K562 (cell line): ENCODE results near the gene LY6G5B. TPM values are rescaled to one million over a fixed set of nuclear protein-coding genes. Genes with fewer than 3 reads are reported as not detected.

ENCODE experiments used
- CBX1 ChIP-seq: sonication (generic); IDR thresholded peaks from 2 replicates; pipeline ENCODE4 v1.6.1; 2016; ENCODE audit warnings: antibody characterized with exemption, low read depth, mild to moderate bottlenecking
- DNMT1 ChIP-seq: fragments of 450-650 bp; IDR thresholded peaks from 2 replicates; pipeline ENCODE4 v1.6.1; 2016; ENCODE audit warnings: antibody characterized with exemption, mild to moderate bottlenecking
- JUNB ChIP-seq: fragments of 450-650 bp; formaldehyde crosslinking; conservative IDR thresholded peaks from 2 replicates; pipeline ENCODE4 v1.4.0; 2020; ENCODE audit warnings: mild to moderate bottlenecking
- KLF1 ChIP-seq: fragments of 450-650 bp; IDR thresholded peaks from 2 replicates; pipeline ENCODE4 v1.6.1; 2016; ENCODE audit warnings: missing genetic modification characterization, missing compliant biosample characterization
- KLF16 ChIP-seq: IDR thresholded peaks from 2 replicates; pipeline ENCODE4 v1.6.1; 2016; ENCODE audit warnings: antibody characterized with exemption
- LARP7 ChIP-seq: fragments of 450-650 bp; IDR thresholded peaks from 2 replicates; pipeline ENCODE4 v1.6.1; 2016
- MEF2A ChIP-seq: IDR thresholded peaks from 2 replicates; pipeline ENCODE4 v1.6.1; 2011; ENCODE audit warnings: low read depth, mild to moderate bottlenecking, low read length, moderate library complexity; ENCODE audit not compliant: control insufficient read depth
- NFIX ChIP-seq: fragments of 250-450 bp; sonication (Bioruptor Pico); IDR thresholded peaks from 2 replicates; pipeline ENCODE4 v1.4.0; 2020; ENCODE audit warnings: low read depth, mild to moderate bottlenecking, moderate library complexity
- RBM15 ChIP-seq: fragments of 200-400 bp; formaldehyde crosslinking; IDR thresholded peaks from 2 replicates; pipeline ENCODE4 v1.6.1; 2018; ENCODE audit warnings: mild to moderate bottlenecking, low read length, moderate library complexity; ENCODE audit not compliant: insufficient read depth
- SIN3B ChIP-seq: fragments of 450-650 bp; IDR thresholded peaks from 2 replicates; pipeline ENCODE4 v1.6.1; 2017; ENCODE audit warnings: low read depth, mild to moderate bottlenecking, moderate library complexity
- SMAD4 ChIP-seq: fragments of 250-450 bp; sonication (Bioruptor Pico); conservative IDR thresholded peaks from 2 replicates; pipeline ENCODE4 v1.8.0; 2021; ENCODE audit warnings: inconsistent platforms, mild to moderate bottlenecking, moderate library complexity
- TEAD2 ChIP-seq: fragments of 450-650 bp; IDR thresholded peaks from 2 replicates; pipeline ENCODE4 v1.6.1; 2016; ENCODE audit warnings: missing genetic modification characterization, control low read depth, missing compliant biosample characterization
- TEAD4 ChIP-seq, 2 experiments: sonication (generic) in 1 of 2; formaldehyde crosslinking in 1 of 2; IDR thresholded peaks; 2 replicates each; pipeline versions ENCODE4 v1.6.1 to v1.8.0; 2012 to 2022; ENCODE audit warnings: borderline replicate concordance in 1 of 2, inconsistent platforms in 1 of 2, low read length in 1 of 2, mild to moderate bottlenecking in 1 of 2, missing genetic modification reagents in 1 of 2
- ZFPM2 ChIP-seq: fragments of 250-450 bp; sonication (Bioruptor Pico); IDR thresholded peaks from 2 replicates; pipeline ENCODE4 v1.5.1; 2022; ENCODE audit warnings: mild to moderate bottlenecking
- ZNF165 ChIP-seq: fragments of 250-450 bp; sonication (Bioruptor Pico); IDR thresholded peaks from 2 replicates; pipeline ENCODE4 v1.4.0; 2020; ENCODE audit warnings: borderline replicate concordance
- ZNF384 ChIP-seq: IDR thresholded peaks from 2 replicates; pipeline ENCODE4 v1.6.1; 2012; ENCODE audit warnings: low read depth, low read length, improper control_type of control experiment
- polyA plus RNA-seq, 8 experiments: library from polyadenylated mRNA; depleted of rRNA in 4 of 8; stranded (reverse) in 5 of 8; unstranded in 3 of 8; fragments of >200 nt; fragmentation: Nextera tagmentation in 2 of 8; fragmentation: Illumina TruSeq in 1 of 8; extraction: Ambion mirVana in 2 of 8; extraction: Trizol in 1 of 8; gene quantifications; 2 replicates each; pipeline versions ENCODE4 v1.2.1 to v1.2.3, GENCODE V29; 2011 to 2014; ENCODE audit warnings: inconsistent platforms in 1 of 8, missing spikeins in 1 of 8
- total RNA-seq, 7 experiments: library from RNA; depleted of rRNA in 6 of 7; stranded (reverse); fragments of >200 nt in 6 of 7; fragmentation: Illumina TruSeq in 2 of 7; extraction: Trizol in 2 of 7; gene quantifications; 2 replicates each; pipeline versions ENCODE4 v1.2.1 to v1.2.3, GENCODE V29; 2011 to 2021; ENCODE audit warnings: low replicate concordance in 1 of 7
- TF ChIP-seq, protein P1 (sequence below): sonication (generic); formaldehyde crosslinking; IDR thresholded peaks from 2 replicates; pipeline ENCODE4 v1.8.0; 2022; ENCODE audit warnings: missing genetic modification reagents, mild to moderate bottlenecking, moderate library complexity, borderline replicate concordance
- TF ChIP-seq, protein P2 (sequence below): IDR thresholded peaks from 2 replicates; pipeline ENCODE4 v1.6.1; 2016; ENCODE audit warnings: missing genetic modification characterization, missing compliant biosample characterization
- TF ChIP-seq, protein P3 (sequence below): sonication (generic); formaldehyde crosslinking; IDR thresholded peaks from 2 replicates; pipeline ENCODE4 v1.8.1; 2023; ENCODE audit warnings: mild to moderate bottlenecking, missing genetic modification reagents
- TF ChIP-seq, protein P4 (sequence below): sonication (generic); formaldehyde crosslinking; IDR thresholded peaks from 2 replicates; pipeline ENCODE4 v1.8.0; 2023; ENCODE audit warnings: mild to moderate bottlenecking, missing genetic modification reagents

LY6G5B gene
- total and polyA plus RNA-seq, 9 of the 15 experiments (the other 6 are each of a cell fraction or from before 2014, with no cell fraction given) = 6.0 to 27.0 (median 7.5) TPM

DNA sequence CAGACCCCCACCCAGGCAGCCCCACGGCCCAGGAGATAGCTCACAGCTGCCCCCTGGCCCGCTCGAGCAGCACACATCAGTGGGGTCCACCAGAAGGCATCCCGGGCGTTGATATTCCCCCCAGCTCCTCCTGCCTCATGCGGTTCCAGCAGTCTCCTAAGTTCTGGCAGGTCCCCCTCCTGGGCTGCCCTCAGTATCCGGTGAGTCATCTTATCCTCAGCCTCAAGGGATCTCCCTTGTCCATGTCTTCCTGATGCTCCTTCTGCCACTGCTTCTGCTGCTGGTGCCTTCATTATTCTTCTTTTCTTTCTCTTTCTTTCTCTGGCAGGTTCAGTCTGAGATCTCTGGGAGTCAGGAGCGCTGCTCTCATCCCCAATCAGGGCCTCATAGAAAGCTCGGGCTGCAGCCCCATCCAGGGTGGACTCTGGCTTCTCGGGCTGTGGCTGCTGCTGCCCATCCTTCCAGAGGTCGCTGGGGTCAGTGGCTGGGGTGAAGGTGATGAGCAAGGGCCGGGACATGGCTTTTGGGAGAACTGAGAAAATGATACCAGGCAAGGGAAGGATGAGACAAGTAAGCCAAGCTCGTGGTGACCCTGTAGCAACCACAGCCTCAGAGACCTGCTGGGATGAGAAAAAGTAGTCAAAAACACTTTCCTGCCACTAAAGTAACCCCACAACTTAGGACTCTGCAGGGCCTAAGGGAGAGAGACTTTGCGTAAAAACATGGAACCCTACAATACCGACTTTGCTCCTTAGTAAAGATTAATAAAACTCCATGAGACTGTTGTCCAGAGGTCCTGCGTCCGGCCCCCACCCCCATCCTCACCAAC lies 5.6 kb upstream of the LY6G5B start (continued):
- TF ChIP-seq RBM15 = no peak
- peak; percentile 47; the same call in 1 of the 2 replicates for TF ChIP-seq TEAD4 (IDR thresholded peaks at IDR 0.05; ENCODE audit: low read length)
- TF ChIP-seq TEAD4 (CRISPR knock-in tag; IDR thresholded peaks at IDR 0.05; ENCODE audit: borderline replicate concordance) = no peak
- peak; percentile 55; the same call in 1 of the 2 replicates for TF ChIP-seq LARP7
- no peak for TF ChIP-seq CBX1
- TF ChIP-seq ZFPM2 (CRISPR knock-in tag) = 0 out of 2 replicates have a peak, but pooled peaks have one; percentile 11
- no peak for TF ChIP-seq SIN3B
- TF ChIP-seq SMAD4 (CRISPR knock-in tag) = no peak; the same call in none of the 2 replicates
- 0 out of 2 replicates have a peak, but pooled peaks have one; percentile 85 for TF ChIP-seq ZNF165 (CRISPR knock-in tag)
- TF ChIP-seq, protein P1, sequence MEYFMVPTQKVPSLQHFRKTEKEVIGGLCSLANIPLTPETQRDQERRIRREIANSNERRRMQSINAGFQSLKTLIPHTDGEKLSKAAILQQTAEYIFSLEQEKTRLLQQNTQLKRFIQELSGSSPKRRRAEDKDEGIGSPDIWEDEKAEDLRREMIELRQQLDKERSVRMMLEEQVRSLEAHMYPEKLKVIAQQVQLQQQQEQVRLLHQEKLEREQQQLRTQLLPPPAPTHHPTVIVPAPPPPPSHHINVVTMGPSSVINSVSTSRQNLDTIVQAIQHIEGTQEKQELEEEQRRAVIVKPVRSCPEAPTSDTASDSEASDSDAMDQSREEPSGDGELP (CRISPR knock-in tag) = peak; percentile 73; the same call in 1 of the 2 replicates
- TF ChIP-seq DNMT1 = 0 out of 2 replicates have a peak, but pooled peaks have one; percentile 25
- TF ChIP-seq, protein P2, sequence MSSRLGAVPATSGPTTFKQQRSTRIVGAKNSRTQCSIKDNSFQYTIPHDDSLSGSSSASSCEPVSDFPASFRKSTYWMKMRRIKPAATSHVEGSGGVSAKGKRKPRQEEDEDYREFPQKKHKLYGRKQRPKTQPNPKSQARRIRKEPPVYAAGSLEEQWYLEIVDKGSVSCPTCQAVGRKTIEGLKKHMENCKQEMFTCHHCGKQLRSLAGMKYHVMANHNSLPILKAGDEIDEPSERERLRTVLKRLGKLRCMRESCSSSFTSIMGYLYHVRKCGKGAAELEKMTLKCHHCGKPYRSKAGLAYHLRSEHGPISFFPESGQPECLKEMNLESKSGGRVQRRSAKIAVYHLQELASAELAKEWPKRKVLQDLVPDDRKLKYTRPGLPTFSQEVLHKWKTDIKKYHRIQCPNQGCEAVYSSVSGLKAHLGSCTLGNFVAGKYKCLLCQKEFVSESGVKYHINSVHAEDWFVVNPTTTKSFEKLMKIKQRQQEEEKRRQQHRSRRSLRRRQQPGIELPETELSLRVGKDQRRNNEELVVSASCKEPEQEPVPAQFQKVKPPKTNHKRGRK = no peak
- TF ChIP-seq NFIX (CRISPR knock-in tag) = no peak
- TF ChIP-seq ZNF384 = no peak; the same call in 1 of the 2 replicates
- TF ChIP-seq, protein P3, sequence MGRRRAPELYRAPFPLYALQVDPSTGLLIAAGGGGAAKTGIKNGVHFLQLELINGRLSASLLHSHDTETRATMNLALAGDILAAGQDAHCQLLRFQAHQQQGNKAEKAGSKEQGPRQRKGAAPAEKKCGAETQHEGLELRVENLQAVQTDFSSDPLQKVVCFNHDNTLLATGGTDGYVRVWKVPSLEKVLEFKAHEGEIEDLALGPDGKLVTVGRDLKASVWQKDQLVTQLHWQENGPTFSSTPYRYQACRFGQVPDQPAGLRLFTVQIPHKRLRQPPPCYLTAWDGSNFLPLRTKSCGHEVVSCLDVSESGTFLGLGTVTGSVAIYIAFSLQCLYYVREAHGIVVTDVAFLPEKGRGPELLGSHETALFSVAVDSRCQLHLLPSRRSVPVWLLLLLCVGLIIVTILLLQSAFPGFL (CRISPR knock-in tag) = no peak
- TF ChIP-seq KLF16 = no peak
- no peak for TF ChIP-seq TEAD2 (tag)
- peak; percentile 71 for TF ChIP-seq JUNB (CRISPR knock-in tag)
- TF ChIP-seq, protein P4, sequence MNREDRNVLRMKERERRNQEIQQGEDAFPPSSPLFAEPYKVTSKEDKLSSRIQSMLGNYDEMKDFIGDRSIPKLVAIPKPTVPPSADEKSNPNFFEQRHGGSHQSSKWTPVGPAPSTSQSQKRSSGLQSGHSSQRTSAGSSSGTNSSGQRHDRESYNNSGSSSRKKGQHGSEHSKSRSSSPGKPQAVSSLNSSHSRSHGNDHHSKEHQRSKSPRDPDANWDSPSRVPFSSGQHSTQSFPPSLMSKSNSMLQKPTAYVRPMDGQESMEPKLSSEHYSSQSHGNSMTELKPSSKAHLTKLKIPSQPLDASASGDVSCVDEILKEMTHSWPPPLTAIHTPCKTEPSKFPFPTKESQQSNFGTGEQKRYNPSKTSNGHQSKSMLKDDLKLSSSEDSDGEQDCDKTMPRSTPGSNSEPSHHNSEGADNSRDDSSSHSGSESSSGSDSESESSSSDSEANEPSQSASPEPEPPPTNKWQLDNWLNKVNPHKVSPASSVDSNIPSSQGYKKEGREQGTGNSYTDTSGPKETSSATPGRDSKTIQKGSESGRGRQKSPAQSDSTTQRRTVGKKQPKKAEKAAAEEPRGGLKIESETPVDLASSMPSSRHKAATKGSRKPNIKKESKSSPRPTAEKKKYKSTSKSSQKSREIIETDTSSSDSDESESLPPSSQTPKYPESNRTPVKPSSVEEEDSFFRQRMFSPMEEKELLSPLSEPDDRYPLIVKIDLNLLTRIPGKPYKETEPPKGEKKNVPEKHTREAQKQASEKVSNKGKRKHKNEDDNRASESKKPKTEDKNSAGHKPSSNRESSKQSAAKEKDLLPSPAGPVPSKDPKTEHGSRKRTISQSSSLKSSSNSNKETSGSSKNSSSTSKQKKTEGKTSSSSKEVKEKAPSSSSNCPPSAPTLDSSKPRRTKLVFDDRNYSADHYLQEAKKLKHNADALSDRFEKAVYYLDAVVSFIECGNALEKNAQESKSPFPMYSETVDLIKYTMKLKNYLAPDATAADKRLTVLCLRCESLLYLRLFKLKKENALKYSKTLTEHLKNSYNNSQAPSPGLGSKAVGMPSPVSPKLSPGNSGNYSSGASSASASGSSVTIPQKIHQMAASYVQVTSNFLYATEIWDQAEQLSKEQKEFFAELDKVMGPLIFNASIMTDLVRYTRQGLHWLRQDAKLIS = no peak
- TF ChIP-seq MEF2A = no peak
- TF ChIP-seq KLF1 (tag) = no peak
